Psoas muscle (tissue), 8 donors: ENCODE data around the gene RPL29. TPM values are rescaled to one million over a fixed set of nuclear protein-coding genes. Genes with fewer than 3 reads are reported as not detected.
A peak's percentile ranks its signal among the peaks of the same experiment; 100 is the strongest.

ENCODE experiments used
- ATAC-seq, 4 donors: fragments of 200-7000 bp; cut with Tn5 transposase; one replicate each; pipeline ENCODE4 v1.9.1; 2020; ENCODE audit warnings: moderate library complexity in 3 of 4, mild to moderate bottlenecking in 2 of 4
- DNase-seq, 2 donors: peaks; one replicate each; pipeline ENCODE4 v3.0.0-alpha.2; 2020
- H3K27ac ChIP-seq: fragments of 200-600 bp; one replicate; pipeline ENCODE4 v1.8.0; 2022
- H3K27me3 ChIP-seq, 3 donors: fragments of 200-600 bp in 1 of 3; one replicate each; pipeline versions ENCODE4 v1.6.1 to v1.8.0; 2013 to 2022; ENCODE audit warnings: low read length in 2 of 3, mild to moderate bottlenecking in 2 of 3, moderate library complexity in 1 of 3; ENCODE audit not compliant: insufficient read depth in 3 of 3
- H3K36me3 ChIP-seq, 2 donors: fragments of 200-600 bp in 1 of 2; one replicate each; pipeline versions ENCODE4 v1.6.1 to v1.8.0; 2013 to 2022; ENCODE audit warnings: low read depth in 1 of 2, mild to moderate bottlenecking in 1 of 2, moderate library complexity in 1 of 2; ENCODE audit not compliant: insufficient read depth in 1 of 2
- H3K4me1 ChIP-seq: fragments of 200-600 bp; one replicate; pipeline ENCODE4 v1.8.0; 2022
- H3K4me3 ChIP-seq: fragments of 200-600 bp; one replicate; pipeline ENCODE4 v1.8.0; 2022; ENCODE audit warnings: mild to moderate bottlenecking
- H3K9me3 ChIP-seq: fragments of 200-600 bp; one replicate; pipeline ENCODE4 v1.8.0; 2022
- WGBS, 3 donors: extraction: QIAGEN DNeasy Blood & Tissue Kit; methylation state at CpG; one replicate each; pipeline versions ENCODE4 v1.1.6 to v1.1.7; 2013; 5-methylcytosine and 5-hydroxymethylcytosine counted together
- intact Hi-C, 2 donors: fragments of 100-400 bp; cut with DNase I; formaldehyde crosslinking; loops; one replicate each; pipeline versions ENCODE4 v1.11.0 to v1.14.2; 2022
- polyA plus RNA-seq, 3 donors: library from polyadenylated mRNA; stranded (reverse); fragments of 200-250 nt; gene quantifications; one replicate each; pipeline ENCODE4 v1.2.3, GENCODE V29; 2013
- total RNA-seq, 4 donors: library from RNA; stranded (reverse); fragmentation: NEBNext Ultra II Directional in 2 of 4; extraction: Animal tissue kit (Norgen Biotek cat#: 25700) in 2 of 4; gene quantifications; one replicate each; pipeline versions ENCODE4 v1.2.1 to v1.2.4, GENCODE V29; 2021 to 2023
- TF ChIP-seq, protein P1 (sequence below): fragments of 200-600 bp; IDR thresholded peaks from one replicate; pipeline ENCODE4 v1.8.0; 2022; ENCODE audit warnings: antibody characterized with exemption
- donor health status: healthy with polysubstance abuse.
- donor health status: DM: no; HTN: no; CAD: no; lungs with moderate emphysema.
- donor health status: Bipolar disorder and iron deficiency.
- donor health status: healthy.
- donor health status: DM: yes; HTN: yes; CAD: no.
- donor health status: DM: no; HTN: no; CAD: no.
- donor health status: DM: no; HTN: no; CAD: no.
- donor health status: DM: yes; HTN: yes; CAD: no.

The RPL29 gene
- total and polyA plus RNA-seq, 7 donors: 1,113 to 2,767 (median 1,294) TPM

DNA sequence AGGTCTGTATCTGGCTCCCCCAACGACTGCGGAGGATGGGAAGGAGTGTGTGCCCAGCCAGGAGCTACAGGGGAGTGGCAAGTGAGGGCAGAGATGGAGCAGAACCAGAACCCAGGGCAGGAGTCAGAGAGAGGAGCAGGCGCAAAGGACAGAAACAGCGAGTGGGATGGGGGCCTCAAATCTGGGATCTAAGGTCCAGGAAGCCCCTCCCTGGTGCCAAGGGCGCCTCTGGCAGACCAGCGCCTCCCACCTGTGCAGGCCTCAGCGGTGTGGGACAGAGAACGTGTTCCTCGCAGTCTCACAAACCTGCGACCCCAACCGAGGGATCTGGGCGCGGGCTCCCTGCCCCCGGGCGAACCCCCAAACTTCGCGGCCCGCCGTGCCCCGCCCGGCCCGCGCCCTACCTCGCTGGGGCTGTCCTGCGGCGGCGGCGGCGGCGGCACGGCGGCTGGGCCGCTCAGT is 28.7 kb downstream of the RPL29 start:
- Histone ChIP-seq H3K27ac (peak overlapping the region; percentile 82), H3K4me1 (peaks cover 57% of the 10 kb centered on the region), H3K4me3 (peak overlapping the region; percentile 81), H3K9me3 (no peaks in the 10 kb centered on the region), H3K36me3 (no peaks in the 10 kb centered on the region), H3K27me3 (no peaks in the 10 kb centered on the region)
- 2 to 11% (median 2%) methylated on average over 9 to 33 of the region's 33 CpGs for WGBS, 3 donors
- intact Hi-C loops: no loop called here
- ATAC-seq: peak in 1 of 4 donors; percentile 4
- DNase-seq: no peak
- TF ChIP-seq, protein P1, sequence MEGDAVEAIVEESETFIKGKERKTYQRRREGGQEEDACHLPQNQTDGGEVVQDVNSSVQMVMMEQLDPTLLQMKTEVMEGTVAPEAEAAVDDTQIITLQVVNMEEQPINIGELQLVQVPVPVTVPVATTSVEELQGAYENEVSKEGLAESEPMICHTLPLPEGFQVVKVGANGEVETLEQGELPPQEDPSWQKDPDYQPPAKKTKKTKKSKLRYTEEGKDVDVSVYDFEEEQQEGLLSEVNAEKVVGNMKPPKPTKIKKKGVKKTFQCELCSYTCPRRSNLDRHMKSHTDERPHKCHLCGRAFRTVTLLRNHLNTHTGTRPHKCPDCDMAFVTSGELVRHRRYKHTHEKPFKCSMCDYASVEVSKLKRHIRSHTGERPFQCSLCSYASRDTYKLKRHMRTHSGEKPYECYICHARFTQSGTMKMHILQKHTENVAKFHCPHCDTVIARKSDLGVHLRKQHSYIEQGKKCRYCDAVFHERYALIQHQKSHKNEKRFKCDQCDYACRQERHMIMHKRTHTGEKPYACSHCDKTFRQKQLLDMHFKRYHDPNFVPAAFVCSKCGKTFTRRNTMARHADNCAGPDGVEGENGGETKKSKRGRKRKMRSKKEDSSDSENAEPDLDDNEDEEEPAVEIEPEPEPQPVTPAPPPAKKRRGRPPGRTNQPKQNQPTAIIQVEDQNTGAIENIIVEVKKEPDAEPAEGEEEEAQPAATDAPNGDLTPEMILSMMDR: no peak

DNA sequence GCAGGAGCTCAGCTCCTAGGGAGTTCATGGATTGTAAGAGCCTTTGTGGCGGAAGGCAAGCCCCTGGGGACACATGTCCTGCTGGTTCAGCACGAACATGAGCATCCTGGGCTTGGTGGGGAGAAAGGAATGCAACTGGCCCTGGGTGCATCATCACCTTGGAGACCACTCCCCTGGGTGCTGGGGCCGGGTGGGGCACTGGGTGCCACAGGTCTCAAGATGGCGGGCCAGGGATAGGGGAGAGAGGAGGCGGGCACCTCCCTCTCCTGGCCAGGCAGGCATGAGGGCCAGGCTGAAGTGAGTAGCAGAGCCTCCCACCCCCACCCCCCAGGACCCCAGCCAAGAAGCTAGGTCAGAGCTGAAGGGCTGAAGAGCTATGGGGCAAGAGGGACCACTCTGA is 29.2 kb downstream of the RPL29 start:
- intact Hi-C loops: no loop called here
- Histone ChIP-seq H3K4me3 (peak overlapping the region; percentile 81), H3K27me3 (no peaks in the 10 kb centered on the region), H3K27ac (peak overlapping the region; percentile 82), H3K9me3 (no peaks in the 10 kb centered on the region), H3K36me3 (peaks cover 0 to 2% of the 10 kb centered on the region in 2 donors), H3K4me1 (peaks cover 61% of the 10 kb centered on the region)
- TF ChIP-seq, protein P1: no peak
- no peak for DNase-seq
- WGBS, 3 donors: 49 to 53% (median 50%) methylated on average over 5 of the region's 5 CpGs
- ATAC-seq: no peak

DNA sequence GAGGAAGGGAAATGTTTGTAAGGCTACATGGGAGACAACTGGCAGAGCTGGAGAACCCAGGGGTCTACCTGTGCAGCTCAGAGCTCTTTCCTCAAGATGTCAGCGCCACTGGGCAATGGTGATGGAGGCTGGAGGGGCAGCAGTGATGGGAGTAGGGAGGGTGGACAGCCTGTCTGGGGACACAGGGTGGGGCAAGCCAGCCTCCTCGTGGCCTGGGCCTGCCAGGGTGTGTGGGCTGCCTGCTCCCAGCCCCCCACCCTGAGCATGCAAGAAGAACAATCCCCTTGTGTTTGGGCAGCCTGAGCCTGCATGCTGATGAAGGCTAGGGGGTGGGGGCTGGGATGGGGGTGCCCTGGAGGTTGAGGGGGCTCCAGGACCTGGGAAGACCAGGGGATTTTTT is 29.7 kb downstream of the RPL29 start:
- TF ChIP-seq, protein P1: no peak
- ATAC-seq: no peak
- no peak for DNase-seq
- Histone ChIP-seq H3K27ac (peak overlapping the region; percentile 82), H3K9me3 (no peaks in the 10 kb centered on the region), H3K4me3 (peak overlapping the region; percentile 81), H3K36me3 (peaks cover 0 to 6% of the 10 kb centered on the region in 2 donors), H3K27me3 (no peaks in the 10 kb centered on the region), H3K4me1 (peaks cover 60% of the 10 kb centered on the region)
- WGBS, 3 donors: 60 to 67% (median 61%) methylated on average over 2 of the region's 2 CpGs
- intact Hi-C loops: no loop called here

DNA sequence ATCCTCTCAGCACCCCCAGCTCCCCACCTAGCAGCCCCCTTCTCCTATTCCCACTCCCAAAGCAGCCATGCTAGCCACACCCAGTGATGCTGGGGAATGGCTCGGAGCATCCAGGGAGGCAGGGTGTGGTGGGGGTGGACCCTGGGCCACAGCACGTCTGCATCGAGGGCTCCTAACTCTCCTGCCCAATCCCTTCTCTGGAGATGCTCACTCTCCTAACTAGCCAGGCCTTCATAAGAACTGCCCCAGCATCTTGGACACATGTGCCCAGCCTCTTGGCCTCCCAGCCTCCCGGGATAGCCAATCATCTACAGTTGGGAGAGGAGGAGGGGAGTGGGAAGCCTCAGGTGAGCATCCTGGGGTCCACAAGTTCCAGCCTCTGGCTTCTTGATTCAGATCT is 31.2 kb downstream of the RPL29 start:
- Histone ChIP-seq H3K4me3 (peak overlapping the region; percentile 6), H3K27me3 (no peaks in the 10 kb centered on the region), H3K9me3 (no peaks in the 10 kb centered on the region), H3K4me1 (peaks cover 48% of the 10 kb centered on the region), H3K27ac (peak overlapping the region; percentile 64), H3K36me3 (peaks cover 0 to 21% of the 10 kb centered on the region in 2 donors)
- WGBS, 3 donors: 39 to 58% (median 40%) methylated on average over 3 to 4 of the region's 4 CpGs
- DNase-seq (no peak), ATAC-seq (no peak)
- TF ChIP-seq, protein P1: no peak
- intact Hi-C loops: no loop called here

DNA sequence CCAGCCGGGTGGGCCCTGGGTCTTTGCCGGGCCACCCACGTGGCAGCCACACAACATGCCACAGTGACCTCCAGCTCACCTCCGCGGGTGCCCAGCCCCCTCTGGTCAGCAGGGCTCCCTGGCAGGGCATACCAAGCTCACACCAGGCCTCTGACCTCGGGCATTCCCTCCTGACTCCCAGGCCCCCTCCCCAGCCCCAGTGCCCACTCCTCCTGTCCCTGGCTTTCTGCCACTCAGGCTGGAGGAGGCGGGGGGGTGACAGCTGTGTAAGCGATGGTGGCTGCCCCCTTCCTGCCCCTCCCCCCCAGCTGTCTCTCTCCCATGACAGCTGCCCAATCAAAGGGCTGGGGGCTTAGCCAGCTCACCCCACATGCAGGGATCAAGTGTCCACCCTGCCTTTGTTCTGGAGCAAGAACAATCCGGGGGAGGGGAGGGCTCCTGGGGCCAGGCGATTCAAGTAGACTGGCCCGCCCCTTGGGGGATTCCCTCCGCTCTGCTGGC is 31.7 kb downstream of the RPL29 start:
- intact Hi-C loops: no loop called here

More for the DNA sequence above, 31.7 kb downstream of the RPL29 start:
- Histone ChIP-seq H3K4me1 (peaks cover 48% of the 10 kb centered on the region), H3K4me3 (peak overlapping the region; percentile 1), H3K27me3 (no peaks in the 10 kb centered on the region), H3K36me3 (peaks cover 0 to 26% of the 10 kb centered on the region in 2 donors), H3K27ac (peak overlapping the region; percentile 64), H3K9me3 (no peaks in the 10 kb centered on the region)
- 19 to 29% (median 27%) methylated on average over 8 to 12 of the region's 12 CpGs for WGBS, 3 donors
- TF ChIP-seq, protein P1: no peak
- ATAC-seq (peak; percentile 53 to 76 (median 62)), DNase-seq (peak; percentile 66 to 82)
